Heart right ventricle (tissue), 16 donors: ENCODE data around the gene IRX3. TPM values are rescaled to one million over a fixed set of nuclear protein-coding genes. Genes with fewer than 3 reads are reported as not detected.

ENCODE experiments used
- ATAC-seq, 8 donors: fragments of 200-7000 bp; cut with Tn5 transposase; one replicate each; pipeline ENCODE4 v1.9.1; 2020; ENCODE audit warnings: mild to moderate bottlenecking in 8 of 8, moderate library complexity in 8 of 8, moderate number of reproducible peaks in 1 of 8
- DNase-seq, 2 donors: peaks; one replicate each; pipeline ENCODE4 v3.0.0-alpha.2; 2020
- H3K27ac ChIP-seq, 10 donors: fragments of 200-600 bp; sonication (generic) in 2 of 10; one replicate each; pipeline versions ENCODE4 v1.5.0 to v1.8.0; 2020 to 2022; ENCODE audit warnings: mild to moderate bottlenecking in 3 of 10
- H3K27me3 ChIP-seq, 7 donors: fragments of 200-600 bp; one replicate each; pipeline ENCODE4 v1.8.0; 2021 to 2022; ENCODE audit warnings: mild to moderate bottlenecking in 2 of 7
- H3K36me3 ChIP-seq, 9 donors: fragments of 200-600 bp; sonication (generic) in 1 of 9; one replicate each; pipeline versions ENCODE4 v1.5.0 to v1.8.0; 2020 to 2022; ENCODE audit warnings: mild to moderate bottlenecking in 2 of 9
- H3K4me1 ChIP-seq, 9 donors: fragments of 200-600 bp; sonication (generic) in 1 of 9; one replicate each; pipeline versions ENCODE4 v1.5.0 to v1.8.0; 2020 to 2022; ENCODE audit warnings: mild to moderate bottlenecking in 4 of 9
- H3K4me3 ChIP-seq, 10 donors: fragments of 200-600 bp; sonication (generic) in 2 of 10; one replicate each; pipeline versions ENCODE4 v1.5.0 to v1.8.0; 2020 to 2022; ENCODE audit warnings: mild to moderate bottlenecking in 7 of 10, moderate library complexity in 2 of 10
- H3K9me3 ChIP-seq, 11 donors: fragments of 200-600 bp in 10 of 11; sonication (generic) in 2 of 11; one replicate each; pipeline versions ENCODE4 v1.5.0 to v1.8.0; 2013 to 2022; ENCODE audit warnings: mild to moderate bottlenecking in 2 of 11, control low read depth in 1 of 11, moderate library complexity in 1 of 11
- CTCF ChIP-seq, 9 donors: fragments of 200-600 bp; sonication (generic) in 2 of 9; IDR thresholded peaks; one replicate each; pipeline versions ENCODE4 v1.5.0 to v1.8.0; 2021 to 2022; ENCODE audit warnings: antibody characterized with exemption in 9 of 9, mild to moderate bottlenecking in 5 of 9, moderate library complexity in 1 of 9
- WGBS, 2 donors: extraction: QIAGEN DNeasy Blood & Tissue Kit; methylation state at CpG; one replicate each; pipeline ENCODE4 v1.1.7; 2013; ENCODE audit warnings: inconsistent platforms in 1 of 2; 5-methylcytosine and 5-hydroxymethylcytosine counted together
- intact Hi-C, 10 donors: fragments of 100-400 bp; cut with DNase I; formaldehyde crosslinking; loops; one replicate each; pipeline versions ENCODE4 v1.11.1 to v1.14.2; 2022
- polyA plus RNA-seq, 2 donors: library from polyadenylated mRNA; stranded (reverse); fragments of 200-250 nt; gene quantifications; one replicate each; pipeline ENCODE4 v1.2.3, GENCODE V29; 2013
- total RNA-seq, 10 donors: library from RNA; stranded (reverse); fragmentation: NEBNext Ultra II Directional in 3 of 10; extraction: Animal tissue kit (Norgen Biotek cat#: 25700) in 3 of 10; gene quantifications; one replicate each; pipeline versions ENCODE4 v1.2.1 to v1.2.4, GENCODE V29; 2021 to 2023
- donor health status: Arrhythmogenic right ventricular cardiomyopathy.
- donor health status: ischemic (EF 13 %, LVEDD 7.1; RV severe dilation, severe dysfunction).
- donor health status: healthy with polysubstance abuse.
- donor health status: DM: no; HTN: yes; CAD: no.
- donor health status: DM: no; HTN: no; CAD: no.
- donor health status: ischemic (EF 25% LVEDD 6.9; RV normal size, moderate dysfunction).
- donor health status: ischemic (EF 25% LVEDD 5.7; RV mildly dilated, moderate dysfunction).
- donor health status: healthy.
- donor health status: DM: yes; HTN: yes; CAD: no.
- donor health status: Ischemic cardiomyopathy.
- donor health status: ischemic (EF 35%, LVEDD 5.7; RV mildly dilated, moderate dysfunction).
- donor health status: nonischemic (EF 11% LVEDD 7.7; RV severe dilation, severe dysfunction).
- donor health status: DM: yes; HTN: yes; CAD: no.
- donor health status: PGD.
- donor health status: ischemic (EF 29% LVEDD 5.4; RV normal size, mild dysfunction).
- donor health status: nonischemic (EF 23%, LVEDD 6.1; RV moderate dilation, normal function).

The IRX3 gene
- total and polyA plus RNA-seq, 12 donors = 24.7 to 85.7 (median 65.1) TPM

- TF ChIP-seq CTCF (IDR thresholded peaks at IDR 0.05) = no peak
- Histone ChIP-seq H3K27ac (no peak overlapping the region), H3K9me3 (no peaks in the 10 kb centered on the region), H3K27me3 (no peaks in the 10 kb centered on the region), H3K4me1 (no peaks in the 10 kb centered on the region), H3K36me3 (no peaks in the 10 kb centered on the region), H3K4me3 (no peak overlapping the region)
- intact Hi-C loops = no loop called here
- no peak for ATAC-seq
- no peak for DNase-seq
- WGBS, 2 donors = 80 to 81% methylated on average over 4 of the region's 4 CpGs
These were observed 27.2 kb upstream of the IRX3 start for GRCh38 chr16:54313789-54314188.

GRCh38 chr16:54312502-54312991, 26.0 kb upstream of the IRX3 start:
- ATAC-seq = no peak
- Histone ChIP-seq H3K27ac (no peak overlapping the region), H3K4me1 (no peaks in the 10 kb centered on the region), H3K4me3 (no peak overlapping the region), H3K9me3 (no peaks in the 10 kb centered on the region), H3K36me3 (no peaks in the 10 kb centered on the region), H3K27me3 (no peaks in the 10 kb centered on the region)
- no peak for DNase-seq
- no peak for TF ChIP-seq CTCF (IDR thresholded peaks at IDR 0.05)
- intact Hi-C loops = no loop called here
- 95 to 99% methylated on average over 3 of the region's 3 CpGs for WGBS, 2 donors

- no peaks in the 10 kb centered on the region for H3K4me1 ChIP-seq
- no peak for ATAC-seq
- intact Hi-C loops = no loop called here
- WGBS, 2 donors = 57 to 67% methylated on average over 5 of the region's 5 CpGs
- no peak overlapping the region for H3K4me3 ChIP-seq
- H3K9me3 ChIP-seq = no peaks in the 10 kb centered on the region
- H3K36me3 ChIP-seq = no peaks in the 10 kb centered on the region
- DNase-seq = no peak
- TF ChIP-seq CTCF (IDR thresholded peaks at IDR 0.05) = no peak
- H3K27me3 ChIP-seq = peaks cover 0 to 4% (median 0%) of the 10 kb centered on the region in 7 donors
- no peak overlapping the region for H3K27ac ChIP-seq
These were observed 22.8 kb upstream of the IRX3 start for GRCh38 chr16:54309341-54309740.

- no peak overlapping the region for H3K4me3 ChIP-seq
- 73 to 75% methylated on average over 3 of the region's 3 CpGs for WGBS, 2 donors
- H3K27me3 ChIP-seq = peaks cover 0 to 4% (median 0%) of the 10 kb centered on the region in 7 donors
- no peak for TF ChIP-seq CTCF (IDR thresholded peaks at IDR 0.05)
- intact Hi-C loops = no loop called here
- H3K27ac ChIP-seq = no peak overlapping the region
- H3K4me1 ChIP-seq = no peaks in the 10 kb centered on the region
- no peaks in the 10 kb centered on the region for H3K36me3 ChIP-seq
- ATAC-seq = no peak
- no peaks in the 10 kb centered on the region for H3K9me3 ChIP-seq
- DNase-seq = no peak
These were observed 18.5 kb upstream of the IRX3 start for GRCh38 chr16:54305080-54305479.
